NCI-H128 (cell line): Measurements from ENCODE around the gene IL16.

Source experiments
- DNase-seq: peaks from one replicate; lab custom pipeline; 2025; ENCODE audit not compliant: unreplicated experiment; lab: John Stamatoyannopoulos, UW

Gene IL16

DNA sequence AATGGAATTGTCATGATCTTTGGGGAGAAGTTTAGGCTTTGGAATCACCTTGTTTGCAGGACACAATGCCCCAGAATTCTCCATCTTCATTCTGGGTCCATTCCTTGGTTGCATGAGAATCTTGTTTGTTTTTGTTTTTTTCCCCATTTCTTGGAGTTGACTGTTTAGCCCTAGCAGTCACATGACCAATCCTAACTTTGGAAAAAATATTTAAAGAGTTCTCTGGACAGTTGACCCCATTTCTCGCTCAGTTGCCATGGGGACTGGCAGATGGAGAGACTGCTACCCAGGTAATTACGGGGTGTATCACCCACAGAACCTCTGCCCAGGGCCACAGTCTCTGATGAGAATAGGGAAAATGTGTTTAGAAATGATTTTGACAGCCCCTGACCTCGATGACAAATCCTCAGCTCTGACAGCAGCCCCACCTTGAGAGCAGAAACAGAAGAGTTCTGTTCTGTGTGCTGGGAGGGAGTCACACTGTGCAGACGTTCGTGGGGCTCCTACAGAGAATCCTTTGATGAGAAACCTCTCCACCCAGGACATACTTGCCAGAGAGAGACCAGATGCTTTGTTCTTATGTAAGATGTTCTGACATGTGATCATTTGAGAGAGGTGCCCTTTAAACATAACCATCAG lies 57.7 kb downstream of the IL16 start:
- no peak for DNase-seq

DNA sequence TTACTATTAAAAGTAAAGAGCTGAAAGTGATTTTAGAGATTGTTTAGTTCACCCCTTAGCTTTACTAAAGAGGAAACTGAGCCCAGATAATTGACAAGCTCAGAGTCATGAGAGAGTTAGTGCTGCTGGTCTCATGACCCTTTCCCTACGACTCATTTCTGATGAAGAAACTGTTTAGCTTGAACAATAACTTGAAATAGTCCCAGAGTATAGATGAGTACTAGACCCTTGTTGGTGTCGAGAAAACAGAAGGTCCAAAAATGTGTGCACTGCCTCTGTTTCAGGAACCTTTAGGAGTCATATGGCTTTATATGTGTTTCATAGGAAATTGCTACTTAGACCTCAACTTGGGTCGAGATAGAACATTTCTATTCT lies 58.2 kb downstream of the IL16 start:
- DNase-seq, result no peak

DNA sequence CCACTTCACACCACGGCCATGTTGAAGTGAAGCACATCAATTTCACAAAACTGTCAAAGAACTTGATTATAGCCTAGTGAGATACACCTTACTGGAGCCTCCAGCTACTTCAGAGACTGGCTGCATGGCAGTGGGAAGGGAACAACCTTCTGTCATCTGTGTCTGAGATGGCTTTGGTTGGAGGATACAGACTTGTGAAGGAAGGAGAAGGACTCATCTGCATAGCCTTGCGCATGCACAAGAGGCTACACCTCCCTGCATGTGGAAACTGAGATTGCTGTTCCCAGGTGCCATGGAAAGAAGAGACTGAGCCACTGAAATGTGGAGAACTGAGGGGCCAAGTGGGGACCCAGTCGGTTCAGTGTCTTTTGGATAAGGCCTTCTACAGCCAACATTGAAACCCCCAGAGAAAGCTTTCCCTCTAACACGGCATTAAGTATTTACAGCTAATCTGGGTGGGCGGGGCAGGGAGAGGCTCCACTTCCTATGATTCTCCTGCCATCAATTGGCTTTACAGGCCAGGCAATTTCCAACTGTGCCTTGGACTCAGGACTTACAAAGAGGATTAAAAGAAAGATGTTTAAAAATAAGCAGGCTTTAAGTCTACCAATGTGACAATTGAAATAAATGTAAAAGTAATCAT lies 58.8 kb downstream of the IL16 start:
- DNase-seq, result no peak

DNA sequence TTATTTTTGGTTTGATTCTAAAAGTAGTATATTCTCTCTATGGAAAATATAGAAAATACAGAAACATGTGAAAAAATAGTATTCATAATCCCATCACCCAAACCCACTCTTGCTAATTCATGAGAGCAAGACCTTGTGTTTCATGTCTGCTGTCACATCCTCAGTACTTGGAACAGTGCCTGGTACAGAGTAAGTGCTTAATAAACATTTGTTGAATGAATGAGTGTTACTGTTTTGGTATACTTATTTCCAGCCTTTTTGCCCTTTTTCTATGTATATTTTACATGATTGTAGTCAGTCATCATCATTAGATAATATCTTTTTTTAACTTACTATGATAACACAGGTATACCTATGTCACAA lies 59.3 kb downstream of the IL16 start:
- no peak for DNase-seq

DNA sequence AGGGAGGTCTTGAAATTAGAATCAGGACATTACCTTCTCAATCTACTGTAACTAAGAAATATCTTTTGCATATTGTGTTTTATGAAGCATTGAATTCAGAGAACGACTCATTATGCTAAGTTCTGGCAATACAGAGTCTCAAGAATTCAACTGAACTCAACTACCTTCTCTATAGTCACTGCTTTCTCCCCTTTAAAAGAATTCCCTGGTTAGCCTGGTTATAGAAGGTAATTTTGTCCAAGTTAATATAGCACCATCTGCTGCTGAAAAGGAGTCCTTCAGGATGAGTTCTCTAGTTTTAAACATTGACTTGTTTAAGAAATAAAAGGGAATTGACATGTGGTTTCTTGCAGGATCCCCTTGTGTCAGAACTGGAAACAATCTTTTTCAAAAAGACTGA lies 60.2 kb downstream of the IL16 start:
- DNase-seq, result no peak

DNA sequence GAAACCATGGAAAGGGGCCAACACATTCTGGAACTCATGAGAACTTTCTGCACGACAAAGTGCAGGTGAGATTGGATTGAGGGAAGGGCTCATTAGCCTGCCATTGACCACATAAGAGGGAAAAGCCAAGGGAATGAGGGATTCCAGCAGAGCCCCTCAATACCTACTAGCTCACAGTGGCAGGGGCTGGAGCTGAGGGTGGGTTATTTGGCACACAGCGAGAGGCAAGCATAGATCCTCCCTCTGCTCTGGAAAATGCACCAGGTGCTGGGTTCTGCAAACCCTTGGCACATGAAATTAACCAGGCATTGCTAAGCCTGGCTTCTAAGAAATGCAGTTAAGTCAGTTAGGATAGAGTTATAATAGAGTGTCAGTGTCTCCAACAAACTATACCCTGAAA lies 60.8 kb downstream of the IL16 start:
- DNase-seq, result no peak

DNA sequence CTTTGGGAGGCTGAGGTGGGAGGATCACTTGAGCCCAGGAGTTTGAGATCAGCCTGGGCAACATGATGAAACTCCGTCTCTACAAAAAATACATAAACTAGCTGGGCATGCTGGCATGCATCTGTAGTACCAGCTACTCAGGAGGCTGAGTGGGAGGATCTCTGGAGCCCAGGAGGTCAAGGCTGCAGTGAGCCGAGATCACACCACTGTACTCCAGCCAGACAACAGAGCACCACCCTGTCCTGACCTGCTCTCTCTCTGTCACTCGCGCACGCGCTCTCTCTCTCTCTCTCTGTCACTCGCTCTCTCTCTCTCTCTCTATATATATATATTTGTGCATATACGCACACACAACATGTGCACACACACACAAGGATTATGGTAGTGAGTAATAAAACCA lies 61.8 kb downstream of the IL16 start:
- no peak for DNase-seq

DNA sequence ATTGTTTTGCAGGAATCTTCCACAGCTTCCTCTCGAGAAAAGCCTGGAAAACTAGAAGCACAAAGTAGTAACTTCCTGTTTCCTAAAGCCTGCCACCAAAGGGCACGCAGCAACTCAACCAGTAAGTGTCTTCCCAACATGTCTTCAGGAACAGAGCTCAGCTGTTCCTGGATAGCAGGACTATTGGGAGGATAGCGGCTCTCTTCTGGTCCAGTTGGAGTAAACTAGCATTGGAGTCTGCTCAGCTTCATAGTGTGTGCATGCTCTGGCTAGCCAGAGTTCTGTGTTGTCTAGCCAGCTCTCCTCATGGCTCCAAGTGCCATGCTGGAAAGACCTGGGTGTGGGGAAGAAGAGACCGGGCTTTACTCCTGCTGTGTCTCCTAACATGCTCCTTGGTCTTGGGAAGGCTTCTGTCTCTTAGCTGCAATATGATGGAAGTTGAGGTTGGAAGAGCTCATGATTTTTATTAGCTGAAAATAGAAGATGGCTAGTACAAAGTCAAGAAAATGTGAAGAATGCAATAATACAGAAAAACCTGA lies 63.1 kb downstream of the IL16 start:
- DNase-seq, result no peak

DNA sequence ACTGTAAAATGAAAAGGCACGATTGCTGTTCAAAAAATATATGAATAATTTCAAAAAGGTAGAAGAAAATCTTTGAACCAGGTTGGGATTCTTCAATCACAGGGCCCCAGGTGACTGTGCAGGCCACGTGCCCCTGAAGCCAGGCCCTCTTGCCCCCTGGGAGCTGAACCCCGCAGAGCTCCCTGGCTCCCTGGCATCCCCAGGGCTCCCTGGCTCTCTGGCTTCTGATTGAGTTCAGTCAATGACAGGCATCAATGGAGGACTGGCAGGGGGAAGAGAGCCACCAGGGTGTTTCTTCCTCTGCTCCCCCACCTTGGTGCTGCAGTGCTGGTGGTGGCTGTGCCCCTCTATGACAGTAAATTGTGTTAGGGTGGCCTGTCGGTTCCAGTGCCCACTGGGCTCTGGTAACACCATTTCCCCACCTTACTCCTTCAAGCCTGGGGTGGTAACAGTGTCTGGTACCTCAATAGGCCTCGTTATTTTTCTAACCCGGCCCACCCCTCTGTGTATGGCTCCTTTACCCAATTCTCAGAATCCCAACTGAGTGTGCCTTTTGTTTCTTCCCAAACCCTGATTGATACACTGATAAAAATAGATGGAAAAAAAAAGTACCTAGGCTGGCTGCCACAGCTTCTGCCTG lies 64.6 kb downstream of the IL16 start:
- no peak for DNase-seq

DNA sequence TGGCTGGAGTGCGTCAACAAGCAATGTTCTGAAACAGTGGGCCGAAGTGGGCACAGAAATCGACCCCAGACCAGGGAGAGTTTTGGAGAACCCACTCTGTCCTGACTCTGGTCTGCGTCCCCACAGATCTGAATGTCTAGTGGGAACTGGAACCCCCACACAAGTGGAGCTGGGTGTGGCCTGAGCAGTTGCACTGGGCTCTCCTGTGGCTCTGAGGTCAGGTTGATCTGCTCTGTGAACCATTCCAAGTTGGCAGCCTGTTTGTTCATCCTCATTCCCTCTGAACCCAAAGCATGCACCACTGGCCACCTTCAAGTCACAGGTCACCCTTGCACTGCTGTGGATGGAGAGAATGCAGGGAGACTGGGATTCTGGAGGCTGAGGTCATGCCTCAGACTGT lies 66.8 kb downstream of the IL16 start:
- no peak for DNase-seq

DNA sequence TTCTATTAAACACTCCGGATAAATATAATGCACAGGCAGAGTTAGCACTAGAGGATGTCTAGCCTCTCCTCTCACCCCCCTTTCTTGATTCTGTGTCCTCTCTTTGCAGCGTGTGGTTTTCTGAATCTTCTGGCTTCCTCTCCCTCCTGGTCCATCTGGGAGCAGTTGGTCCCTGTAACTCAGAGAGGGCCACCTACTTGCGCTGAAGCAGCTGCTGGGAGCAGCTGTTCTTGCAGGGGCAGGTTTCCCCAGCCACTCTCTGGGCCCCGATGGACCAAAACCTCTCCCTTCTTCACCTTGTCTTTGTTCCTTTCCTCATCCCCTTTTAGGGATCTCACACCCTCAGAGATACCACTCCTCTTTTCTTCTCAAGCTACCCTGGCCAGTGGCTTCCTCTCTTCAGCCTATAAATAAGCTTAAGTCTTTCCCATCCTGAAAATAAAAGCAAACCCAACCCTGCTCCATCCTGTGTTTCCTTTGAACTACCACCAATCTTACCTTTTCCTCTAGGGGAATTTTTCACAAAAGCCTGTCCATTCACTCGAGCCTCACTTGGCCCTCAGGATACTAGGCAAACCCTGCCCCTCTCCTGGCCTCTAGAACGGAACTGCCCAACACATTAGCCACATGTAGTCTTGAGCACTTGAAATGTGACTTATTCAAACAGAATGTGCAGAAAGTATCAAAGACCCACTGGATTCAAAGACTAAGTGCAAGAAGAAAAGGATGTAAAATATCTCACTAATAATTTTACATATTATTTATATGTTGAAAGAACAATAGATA lies 67.6 kb downstream of the IL16 start:
- DNase-seq, result no peak

DNA sequence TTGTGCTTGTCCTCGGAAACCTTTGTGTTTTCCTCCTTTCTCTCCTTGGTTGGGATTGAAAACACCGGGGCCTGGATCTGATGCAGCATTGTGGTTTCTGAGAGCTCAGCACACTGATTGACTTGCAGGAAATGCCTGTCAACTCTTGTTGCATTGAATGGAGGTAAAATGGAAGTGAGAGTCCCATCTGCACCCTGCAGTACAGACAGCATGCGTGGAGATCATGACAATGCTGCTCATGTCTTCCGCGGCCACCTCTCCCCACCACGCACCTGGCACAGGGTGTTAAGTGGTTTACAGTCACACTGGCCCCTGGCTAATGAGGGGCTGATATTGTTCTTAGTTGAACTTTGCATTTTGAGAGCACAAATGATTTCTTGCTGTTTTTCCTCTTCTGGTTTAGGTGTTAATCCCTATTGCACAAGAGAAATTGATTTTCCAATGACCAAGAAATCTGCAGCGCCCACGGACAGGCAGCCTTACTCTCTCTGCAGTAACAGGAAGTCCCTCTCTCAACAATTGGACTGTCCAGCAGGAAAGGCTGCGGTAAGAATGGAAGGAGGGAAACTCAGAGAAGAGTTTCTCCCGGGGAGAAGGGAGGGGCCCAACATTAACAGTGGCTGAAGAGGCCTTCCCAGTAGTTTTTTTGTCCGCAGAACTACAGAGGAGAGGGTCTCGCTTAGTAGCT lies 68.7 kb downstream of the IL16 start:
- DNase-seq, result no peak

DNA sequence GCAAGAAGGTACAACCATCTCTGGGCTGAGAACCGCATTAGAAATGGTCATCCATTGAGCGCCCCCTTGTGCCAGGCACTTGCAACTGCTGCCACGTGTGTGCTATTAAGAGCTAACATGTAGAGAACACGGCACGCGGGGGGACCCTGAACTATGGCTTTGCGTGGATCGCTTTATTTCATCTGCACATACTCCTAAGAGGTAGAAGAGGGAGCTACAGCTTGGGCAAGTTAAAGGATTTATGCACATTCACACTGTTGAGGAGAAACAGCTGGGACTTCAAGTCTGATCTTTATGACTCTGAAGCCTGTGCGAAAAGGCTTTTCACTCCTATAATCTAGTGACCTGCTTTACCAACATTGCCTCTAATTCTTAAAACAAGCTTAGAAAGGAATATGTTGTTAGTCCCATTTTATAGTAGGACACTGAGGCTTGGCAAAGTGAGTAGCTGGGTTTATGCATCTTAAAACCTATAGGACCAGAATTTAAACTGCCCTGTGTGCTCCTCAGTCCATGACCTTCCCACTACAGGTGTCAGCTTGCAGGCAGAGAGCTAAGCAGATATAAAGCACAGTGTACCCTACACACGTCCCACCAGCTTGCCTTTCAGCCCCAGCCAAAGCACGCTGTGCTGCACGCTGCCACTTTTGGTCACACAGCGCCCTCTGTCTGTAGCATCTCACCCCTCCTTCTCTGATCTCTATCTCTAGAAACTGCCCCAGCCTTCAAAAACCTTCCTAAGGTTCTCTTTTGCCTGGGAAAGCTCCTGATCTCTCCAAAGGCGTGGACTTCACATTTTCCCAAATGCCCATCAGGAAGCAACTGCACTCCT lies 69.5 kb downstream of the IL16 start:
- peak; percentile 53 for DNase-seq

DNA sequence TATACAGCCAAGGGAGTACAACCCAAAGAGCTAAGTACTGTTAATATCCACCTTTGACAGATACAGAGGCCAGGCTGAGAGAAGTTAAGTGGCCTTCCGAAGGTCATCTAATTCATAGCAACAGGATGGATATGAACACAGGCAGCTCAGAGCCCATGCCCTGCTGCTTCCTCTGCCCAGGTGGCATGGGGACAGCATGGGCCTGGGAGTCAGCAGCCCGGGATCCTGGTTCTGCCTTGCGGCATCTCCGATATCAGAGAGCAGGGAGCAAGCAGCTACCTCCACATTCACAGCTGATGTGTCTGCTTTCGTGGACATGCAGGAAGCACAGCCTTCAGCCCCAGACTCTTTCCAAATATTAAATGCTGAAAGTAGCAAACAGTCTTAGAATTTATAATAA lies 71.7 kb downstream of the IL16 start:
- DNase-seq, result no peak

DNA sequence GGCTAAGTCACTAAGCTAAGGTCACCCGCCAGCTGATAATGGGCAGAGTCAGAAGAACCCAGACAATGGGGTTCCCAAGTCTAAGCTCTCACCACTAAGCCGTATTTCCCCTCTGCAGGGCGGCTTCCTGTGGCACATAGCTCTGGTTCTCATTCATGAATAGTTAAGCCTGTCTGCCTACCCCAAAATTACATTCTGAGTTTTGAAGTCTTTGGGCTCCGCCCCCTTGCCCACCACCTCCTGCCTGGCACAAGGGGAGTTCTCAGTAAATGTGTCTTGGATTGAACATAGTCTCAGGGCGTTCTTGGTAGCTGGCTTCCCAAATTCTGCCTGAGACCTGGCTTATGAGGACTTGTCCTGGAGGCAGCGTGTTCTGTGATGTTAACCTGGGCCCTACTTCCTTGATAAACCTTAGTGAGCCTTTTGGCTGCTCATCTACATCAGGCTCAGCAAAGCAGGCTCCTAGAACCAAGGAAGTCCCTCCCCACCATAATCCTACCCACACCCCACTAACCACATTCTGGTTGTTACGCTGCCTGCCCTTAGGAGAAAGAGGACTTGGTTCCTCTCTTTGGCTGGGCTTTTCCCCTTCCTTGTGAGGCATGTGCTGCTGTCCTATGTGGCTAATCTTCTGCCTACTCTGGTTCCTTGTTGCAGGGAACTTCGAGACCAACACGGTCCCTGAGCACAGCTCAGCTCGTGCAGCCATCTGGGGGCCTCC lies 72.4 kb downstream of the IL16 start:
- no peak for DNase-seq

DNA sequence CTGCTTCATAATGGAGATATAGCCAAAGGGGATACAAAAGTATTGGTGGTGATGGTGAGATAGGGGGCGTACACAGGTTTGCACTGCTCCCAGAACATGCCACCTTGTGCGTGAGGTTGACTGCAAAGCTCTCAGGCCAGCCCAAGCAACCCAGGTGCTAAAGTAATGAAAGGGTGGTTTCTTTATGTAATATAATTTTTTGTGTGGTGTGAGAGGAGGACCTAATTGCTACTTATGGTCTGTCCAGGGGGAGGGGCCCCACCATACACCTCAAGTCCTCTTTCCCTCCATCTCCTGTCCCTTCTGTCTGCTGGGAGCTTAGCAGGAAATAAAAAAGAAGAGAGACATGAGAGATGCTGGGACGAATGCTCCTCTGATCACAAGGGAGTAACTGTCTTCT lies 73.5 kb downstream of the IL16 start:
- no peak for DNase-seq

DNA sequence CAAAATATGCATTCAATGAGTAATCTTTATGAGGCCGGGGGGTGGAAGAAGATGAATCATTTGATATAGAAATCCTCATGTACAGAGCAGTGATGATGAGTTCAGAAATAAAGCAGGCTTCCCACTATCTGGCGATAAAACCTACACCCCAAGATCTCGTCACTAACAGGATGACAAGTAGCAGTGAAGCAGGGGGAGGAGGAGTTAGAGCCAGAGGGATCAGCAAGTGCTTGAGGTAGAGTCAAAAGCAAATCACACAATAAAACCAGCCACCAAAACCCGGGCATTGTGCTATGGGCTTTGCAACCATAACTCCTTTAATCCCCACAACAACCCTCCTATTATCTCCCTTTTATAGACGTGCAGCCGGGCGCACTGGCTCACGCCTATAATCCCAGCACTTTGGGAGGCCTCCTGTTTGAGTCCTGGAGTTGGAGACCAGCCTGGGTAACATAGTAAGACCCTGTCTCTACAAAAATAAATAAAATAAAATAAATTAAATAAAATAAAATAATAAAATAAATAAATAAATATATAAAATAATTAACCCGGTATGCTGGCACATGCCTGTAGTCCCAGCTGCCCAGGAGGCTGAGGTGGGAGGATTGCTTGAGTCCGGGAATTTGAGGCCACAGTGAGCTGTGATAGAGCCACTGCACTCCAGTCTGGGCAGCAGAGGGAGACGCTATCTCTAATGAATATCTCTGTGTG lies 74.3 kb downstream of the IL16 start:
- no peak for DNase-seq

DNA sequence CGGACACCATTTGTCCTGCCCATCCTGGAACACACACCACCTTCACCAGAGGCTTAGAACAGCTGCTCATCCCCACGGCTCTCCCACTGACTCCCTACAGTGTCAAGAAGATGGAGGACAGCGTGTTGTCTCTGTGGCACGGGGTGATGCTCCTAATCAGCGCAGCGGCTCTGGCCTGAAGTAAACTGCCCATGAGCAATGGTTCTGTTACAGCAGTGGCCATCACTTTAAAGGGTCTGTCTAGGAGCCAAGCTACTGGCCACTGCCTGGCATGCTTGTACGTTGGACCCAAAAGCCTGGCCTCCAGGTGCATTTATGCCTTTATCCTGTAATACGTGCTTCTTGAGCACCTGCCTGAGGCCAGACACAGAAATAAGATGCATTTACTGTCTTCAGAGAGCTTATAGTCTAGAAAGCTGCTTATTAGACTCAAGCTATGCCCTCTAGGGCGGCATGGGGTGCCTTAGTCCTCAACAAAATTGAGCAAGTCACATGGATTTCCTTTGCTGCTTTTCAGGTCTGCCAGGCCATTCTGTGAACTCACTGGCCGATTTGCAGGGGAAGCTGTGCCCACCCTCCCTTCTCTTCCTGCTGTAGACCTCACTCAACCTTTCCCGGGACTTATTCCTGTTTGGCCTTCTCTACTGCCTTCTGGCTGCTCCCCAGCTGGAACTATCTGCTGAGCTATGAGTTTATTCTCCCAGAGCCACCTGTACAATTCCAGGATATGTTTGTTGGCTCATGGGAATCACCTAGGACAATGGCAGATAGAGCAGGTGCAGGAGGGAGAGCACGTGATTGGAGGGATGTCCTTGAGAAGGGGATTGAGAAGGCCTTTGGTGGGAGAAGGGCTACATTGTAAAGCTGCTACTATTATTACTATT lies 75.3 kb downstream of the IL16 start:
- no peak for DNase-seq
